GM21390 (cell line): ENCODE results near the gene LRRC8D.
"Not testable (repeated sequence)": the region's sequence is repeated elsewhere in the genome, so short reads cannot be mapped to it uniquely, and the experiment has no call there.

ENCODE experiments used
- ATAC-seq: cut with Tn5 transposase; IDR thresholded peaks from one replicate; pipeline ENCODE4 v1.9.1; 2021; ENCODE audit not compliant: unreplicated experiment

Gene LRRC8D

DNA sequence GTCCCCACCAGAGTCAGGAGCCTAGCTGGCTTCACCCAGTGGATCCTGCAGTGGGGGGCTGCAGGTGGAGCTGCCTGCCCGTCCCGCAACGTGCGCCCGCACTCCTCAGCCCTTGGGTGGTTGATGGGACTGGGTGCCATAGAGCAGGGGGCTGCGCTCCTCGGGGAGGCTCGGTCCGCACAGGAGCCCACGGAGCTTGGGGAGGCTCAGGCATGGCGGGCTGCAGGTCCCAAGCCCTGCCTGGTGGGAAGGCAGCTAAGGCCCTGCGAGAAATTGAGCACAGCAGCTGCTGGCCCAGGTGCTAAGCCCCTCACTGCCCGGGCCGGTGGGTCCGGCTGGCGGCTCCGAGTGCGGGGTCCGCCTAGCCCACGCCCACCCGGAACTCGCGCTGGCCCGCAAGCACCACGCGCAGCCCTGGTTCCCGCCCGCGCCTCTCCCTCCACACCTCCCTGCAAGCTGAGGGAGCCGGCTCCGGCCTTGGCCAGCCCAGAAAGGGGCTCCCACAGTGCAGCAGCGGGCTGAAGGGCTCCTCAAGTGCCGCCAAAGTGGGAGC lies 163.8 kb downstream of the LRRC8D start:
- ATAC-seq: not testable (repeated sequence)

DNA sequence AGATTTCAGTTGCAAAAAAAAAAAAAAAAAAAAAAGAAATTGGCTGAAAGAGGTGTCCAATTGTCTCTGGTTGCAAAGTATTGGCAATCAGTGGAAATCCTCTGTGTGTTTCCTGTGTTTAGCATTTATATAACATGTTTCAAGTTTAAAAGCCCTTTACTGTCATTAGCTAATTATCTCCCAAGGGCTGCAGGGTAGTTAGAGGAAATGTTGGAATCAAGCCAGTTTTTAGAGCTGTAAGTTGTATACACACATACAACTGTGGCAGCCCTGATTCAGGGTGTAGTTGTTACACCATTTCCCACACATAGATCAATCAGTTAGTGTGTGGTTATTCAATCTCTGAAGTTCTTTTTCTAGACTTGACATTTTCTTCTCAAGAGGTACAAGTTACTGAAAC lies 165.2 kb downstream of the LRRC8D start:
- no peak for ATAC-seq
